Measurements from ENCODE around the gene ARMC8.

The ARMC8 gene

DNA sequence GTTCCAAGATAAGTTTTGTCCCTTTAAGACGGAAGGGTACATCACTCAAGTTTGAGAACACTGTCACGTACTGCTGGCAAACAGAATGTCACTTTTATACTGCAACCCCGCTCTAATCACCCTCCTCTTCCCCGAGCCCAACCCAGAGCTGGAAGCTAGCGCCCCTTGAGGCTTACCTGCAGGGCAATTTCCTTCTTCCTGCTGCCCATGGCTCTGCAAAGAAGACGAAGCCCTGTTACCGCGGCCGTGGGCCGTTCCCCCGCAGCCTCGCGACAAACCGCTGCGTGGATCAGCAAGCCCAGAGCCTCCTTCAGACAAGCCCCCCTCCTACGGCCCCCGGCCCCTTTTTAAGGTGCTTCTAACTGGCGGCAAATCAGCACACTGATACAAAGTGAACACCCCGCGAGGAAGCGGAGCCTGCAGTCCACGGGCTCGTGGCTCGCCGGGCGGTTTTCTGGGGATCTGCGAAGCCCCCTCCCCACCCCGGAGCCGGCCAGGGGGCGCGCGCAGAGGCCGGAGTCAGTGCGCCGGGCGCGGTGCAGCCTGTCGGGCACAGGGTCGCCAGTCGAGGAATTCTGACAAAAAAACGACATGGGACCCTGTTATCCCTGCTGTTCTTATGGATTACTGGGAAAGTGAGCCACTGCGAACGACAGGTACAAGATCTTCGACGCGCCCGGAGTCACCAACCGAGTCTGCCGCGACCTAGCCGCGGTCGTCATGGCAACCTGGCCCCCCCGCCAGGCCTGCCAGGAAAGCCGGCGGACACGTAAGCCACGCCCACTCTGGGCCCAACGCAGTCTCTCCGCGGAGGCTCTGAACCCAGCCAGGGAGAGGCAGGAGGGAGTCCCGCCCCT, 142.3 kb downstream of the ARMC8 start, which contains the start of gene NME9:
TSS of gene NME9 (minus strand) at position 725 of the 857 bp plus-strand sequence. CDS start at position 209, 516 bp downstream.
- no peak for TF ChIP-seq ISL1 (CRISPR knock-in tag; IDR thresholded peaks at IDR 0.05)
- no peak for TF ChIP-seq ESRRG (CRISPR knock-in tag; IDR thresholded peaks at IDR 0.05)
- TF ChIP-seq, protein P1, sequence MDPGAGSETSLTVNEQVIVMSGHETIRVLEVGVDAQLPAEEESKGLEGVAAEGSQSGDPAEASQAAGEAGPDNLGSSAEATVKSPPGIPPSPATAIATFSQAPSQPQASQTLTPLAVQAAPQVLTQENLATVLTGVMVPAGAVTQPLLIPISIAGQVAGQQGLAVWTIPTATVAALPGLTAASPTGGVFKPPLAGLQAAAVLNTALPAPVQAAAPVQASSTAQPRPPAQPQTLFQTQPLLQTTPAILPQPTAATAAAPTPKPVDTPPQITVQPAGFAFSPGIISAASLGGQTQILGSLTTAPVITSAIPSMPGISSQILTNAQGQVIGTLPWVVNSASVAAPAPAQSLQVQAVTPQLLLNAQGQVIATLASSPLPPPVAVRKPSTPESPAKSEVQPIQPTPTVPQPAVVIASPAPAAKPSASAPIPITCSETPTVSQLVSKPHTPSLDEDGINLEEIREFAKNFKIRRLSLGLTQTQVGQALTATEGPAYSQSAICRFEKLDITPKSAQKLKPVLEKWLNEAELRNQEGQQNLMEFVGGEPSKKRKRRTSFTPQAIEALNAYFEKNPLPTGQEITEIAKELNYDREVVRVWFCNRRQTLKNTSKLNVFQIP (CRISPR knock-in tag; IDR thresholded peaks at IDR 0.05; ENCODE audit: borderline replicate concordance, low read depth): no peak
- no peak for TF ChIP-seq TCF4 (CRISPR knock-in tag; IDR thresholded peaks at IDR 0.05; ENCODE audit: borderline replicate concordance)
- no peak for TF ChIP-seq ZNF70 (CRISPR knock-in tag; IDR thresholded peaks at IDR 0.05)
- no peak for TF ChIP-seq ZFP30 (CRISPR knock-in tag; IDR thresholded peaks at IDR 0.05)
- TF ChIP-seq ZFP3 (CRISPR knock-in tag; IDR thresholded peaks at IDR 0.05): no peak
- no peak for TF ChIP-seq ZC3H10 (CRISPR knock-in tag; IDR thresholded peaks at IDR 0.05)
- TF ChIP-seq, protein P2, sequence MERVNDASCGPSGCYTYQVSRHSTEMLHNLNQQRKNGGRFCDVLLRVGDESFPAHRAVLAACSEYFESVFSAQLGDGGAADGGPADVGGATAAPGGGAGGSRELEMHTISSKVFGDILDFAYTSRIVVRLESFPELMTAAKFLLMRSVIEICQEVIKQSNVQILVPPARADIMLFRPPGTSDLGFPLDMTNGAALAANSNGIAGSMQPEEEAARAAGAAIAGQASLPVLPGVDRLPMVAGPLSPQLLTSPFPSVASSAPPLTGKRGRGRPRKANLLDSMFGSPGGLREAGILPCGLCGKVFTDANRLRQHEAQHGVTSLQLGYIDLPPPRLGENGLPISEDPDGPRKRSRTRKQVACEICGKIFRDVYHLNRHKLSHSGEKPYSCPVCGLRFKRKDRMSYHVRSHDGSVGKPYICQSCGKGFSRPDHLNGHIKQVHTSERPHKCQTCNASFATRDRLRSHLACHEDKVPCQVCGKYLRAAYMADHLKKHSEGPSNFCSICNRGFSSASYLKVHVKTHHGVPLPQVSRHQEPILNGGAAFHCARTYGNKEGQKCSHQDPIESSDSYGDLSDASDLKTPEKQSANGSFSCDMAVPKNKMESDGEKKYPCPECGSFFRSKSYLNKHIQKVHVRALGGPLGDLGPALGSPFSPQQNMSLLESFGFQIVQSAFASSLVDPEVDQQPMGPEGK (CRISPR knock-in tag; IDR thresholded peaks at IDR 0.05; ENCODE audit: borderline replicate concordance): no peak
- TF ChIP-seq OSR1 (CRISPR knock-in tag; IDR thresholded peaks at IDR 0.05): no peak
- no peak for TF ChIP-seq ZNF565 (CRISPR knock-in tag; conservative IDR thresholded peaks at IDR 0.05; ENCODE audit: low read depth)
- TF ChIP-seq, protein P3, sequence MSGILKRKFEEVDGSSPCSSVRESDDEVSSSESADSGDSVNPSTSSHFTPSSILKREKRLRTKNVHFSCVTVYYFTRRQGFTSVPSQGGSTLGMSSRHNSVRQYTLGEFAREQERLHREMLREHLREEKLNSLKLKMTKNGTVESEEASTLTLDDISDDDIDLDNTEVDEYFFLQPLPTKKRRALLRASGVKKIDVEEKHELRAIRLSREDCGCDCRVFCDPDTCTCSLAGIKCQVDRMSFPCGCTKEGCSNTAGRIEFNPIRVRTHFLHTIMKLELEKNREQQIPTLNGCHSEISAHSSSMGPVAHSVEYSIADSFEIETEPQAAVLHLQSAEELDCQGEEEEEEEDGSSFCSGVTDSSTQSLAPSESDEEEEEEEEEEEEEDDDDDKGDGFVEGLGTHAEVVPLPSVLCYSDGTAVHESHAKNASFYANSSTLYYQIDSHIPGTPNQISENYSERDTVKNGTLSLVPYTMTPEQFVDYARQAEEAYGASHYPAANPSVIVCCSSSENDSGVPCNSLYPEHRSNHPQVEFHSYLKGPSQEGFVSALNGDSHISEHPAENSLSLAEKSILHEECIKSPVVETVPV (CRISPR knock-in tag; IDR thresholded peaks at IDR 0.05): no peak
- TF ChIP-seq CSDC2 (CRISPR knock-in tag; IDR thresholded peaks at IDR 0.05): no peak
- TF ChIP-seq PPARA (CRISPR knock-in tag; IDR thresholded peaks at IDR 0.05; ENCODE audit: borderline replicate concordance): no peak
- no peak for TF ChIP-seq TOX (CRISPR knock-in tag; IDR thresholded peaks at IDR 0.05; ENCODE audit: borderline replicate concordance)
- no peak for TF ChIP-seq RARB (CRISPR knock-in tag; IDR thresholded peaks at IDR 0.05)
- ATAC-seq: peak; percentile 98

DNA sequence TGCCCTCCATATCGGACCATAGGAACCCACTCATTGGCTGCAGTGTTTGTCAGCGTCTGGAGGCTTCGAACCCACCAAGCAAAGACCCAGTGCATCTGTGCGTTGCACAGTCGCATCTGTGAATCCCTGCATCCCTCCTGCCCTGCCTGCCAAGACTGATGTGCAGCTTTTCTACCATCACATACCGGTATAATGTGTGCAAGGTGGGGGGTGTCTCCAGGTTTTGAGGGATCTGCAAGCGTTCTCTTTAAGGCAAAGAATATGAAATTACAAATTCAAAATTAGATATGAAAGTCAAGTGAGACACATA, 142.8 kb downstream of the ARMC8 start:
- TF ChIP-seq ZNF70 (CRISPR knock-in tag; IDR thresholded peaks at IDR 0.05) (peak; percentile 59; the same call in 1 of the 2 replicates), ESRRG (CRISPR knock-in tag; IDR thresholded peaks at IDR 0.05) (no peak)
- ATAC-seq: no peak

DNA sequence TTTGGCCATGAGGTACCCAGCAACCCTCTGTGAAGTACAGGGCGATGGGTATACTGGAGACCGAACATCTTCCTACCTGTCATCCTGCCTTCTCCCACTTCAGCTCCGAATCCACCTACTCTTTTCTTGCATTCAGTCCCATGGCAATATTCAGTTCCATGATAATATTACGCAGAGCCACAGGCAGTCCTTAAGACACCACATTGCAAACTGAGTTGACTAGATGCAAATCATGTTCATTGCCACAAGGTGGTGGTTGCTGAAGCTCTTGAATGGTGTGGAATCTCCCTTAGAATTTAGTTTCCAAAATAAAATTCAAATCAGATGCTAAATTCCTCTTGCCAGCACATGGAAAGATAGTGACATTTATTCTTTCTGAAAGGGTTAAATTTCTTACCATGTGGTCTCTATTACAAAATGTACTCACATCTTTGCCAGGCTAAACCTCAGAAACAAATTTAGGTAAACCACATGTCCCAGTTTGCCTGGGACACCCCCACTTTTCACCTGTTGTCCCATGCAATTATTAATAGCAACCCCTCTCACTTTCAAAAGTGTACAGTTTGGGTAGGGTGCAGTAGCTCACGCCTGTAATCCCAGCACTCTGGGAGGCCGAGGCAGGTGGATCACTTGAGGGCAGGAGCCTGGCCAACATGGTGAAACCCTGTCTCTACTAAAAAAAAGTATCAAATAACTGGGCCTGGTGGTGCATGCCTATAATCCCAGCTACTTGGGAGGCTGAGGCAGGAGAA, 144.2 kb downstream of the ARMC8 start:
- ATAC-seq: no peak
- no peak for TF ChIP-seq RARB (CRISPR knock-in tag; IDR thresholded peaks at IDR 0.05)
- TF ChIP-seq ISL1 (CRISPR knock-in tag; IDR thresholded peaks at IDR 0.05): no peak
- no peak for TF ChIP-seq ARNTL (CRISPR knock-in tag; IDR thresholded peaks at IDR 0.05; ENCODE audit: borderline replicate concordance, low read depth)
- no peak for TF ChIP-seq ESRRG (CRISPR knock-in tag; IDR thresholded peaks at IDR 0.05)
- TF ChIP-seq GLIS3 (CRISPR knock-in tag; IDR thresholded peaks at IDR 0.05): no peak
- TF ChIP-seq, protein P4, sequence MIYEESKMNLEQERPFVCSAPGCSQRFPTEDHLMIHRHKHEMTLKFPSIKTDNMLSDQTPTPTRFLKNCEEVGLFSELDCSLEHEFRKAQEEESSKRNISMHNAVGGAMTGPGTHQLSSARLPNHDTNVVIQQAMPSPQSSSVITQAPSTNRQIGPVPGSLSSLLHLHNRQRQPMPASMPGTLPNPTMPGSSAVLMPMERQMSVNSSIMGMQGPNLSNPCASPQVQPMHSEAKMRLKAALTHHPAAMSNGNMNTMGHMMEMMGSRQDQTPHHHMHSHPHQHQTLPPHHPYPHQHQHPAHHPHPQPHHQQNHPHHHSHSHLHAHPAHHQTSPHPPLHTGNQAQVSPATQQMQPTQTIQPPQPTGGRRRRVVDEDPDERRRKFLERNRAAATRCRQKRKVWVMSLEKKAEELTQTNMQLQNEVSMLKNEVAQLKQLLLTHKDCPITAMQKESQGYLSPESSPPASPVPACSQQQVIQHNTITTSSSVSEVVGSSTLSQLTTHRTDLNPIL (CRISPR knock-in tag; IDR thresholded peaks at IDR 0.05; ENCODE audit: low read depth): no peak

DNA sequence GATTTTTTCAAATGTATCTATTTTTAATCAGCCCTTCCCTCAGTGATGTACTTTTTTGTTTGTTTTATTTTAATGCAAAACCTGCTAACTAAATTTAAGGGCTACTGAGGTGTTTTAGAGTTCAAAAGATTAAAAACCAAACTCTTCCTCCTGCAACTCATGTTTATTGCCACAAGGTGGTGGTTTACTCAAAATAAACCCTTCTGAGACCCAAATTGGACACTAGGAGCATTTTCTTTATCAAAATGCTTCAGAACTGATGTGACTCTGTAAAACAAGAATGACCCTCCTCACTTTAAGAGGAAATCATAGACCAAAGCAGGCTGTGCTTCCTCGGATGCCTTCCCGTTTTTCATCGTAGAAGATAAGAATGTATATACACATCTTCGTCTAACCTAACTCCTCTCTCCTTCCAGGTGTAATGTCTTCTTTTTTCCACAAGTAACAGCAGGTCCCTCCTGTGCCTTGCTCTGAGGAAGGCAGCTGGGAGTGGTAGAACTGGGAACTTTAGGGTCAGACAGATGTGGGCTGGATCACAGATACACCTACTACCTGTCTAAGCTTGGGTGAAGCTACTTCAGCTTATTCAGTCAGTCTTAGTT, 145.5 kb downstream of the ARMC8 start:
- ATAC-seq: no peak
- TF ChIP-seq SNAI2 (CRISPR knock-in tag; IDR thresholded peaks at IDR 0.05) (no peak), GLIS3 (CRISPR knock-in tag; IDR thresholded peaks at IDR 0.05) (no peak)
